ENCODE data around the gene ZNF549. TPM values are rescaled to one million over a fixed set of nuclear protein-coding genes. Genes with fewer than 3 reads are reported as not detected.
A peak's percentile ranks its signal among the peaks of the same experiment; 100 is the strongest.
"Not testable (repeated sequence)": the region's sequence is repeated elsewhere in the genome, so short reads cannot be mapped to it uniquely, and the experiment has no call there.

Gene ZNF549
- 5.2 TPM for total RNA-seq
- polyA plus RNA-seq, result 1 to 10 TPM; 4.3 to 9.2 (median 7.7) TPM

DNA sequence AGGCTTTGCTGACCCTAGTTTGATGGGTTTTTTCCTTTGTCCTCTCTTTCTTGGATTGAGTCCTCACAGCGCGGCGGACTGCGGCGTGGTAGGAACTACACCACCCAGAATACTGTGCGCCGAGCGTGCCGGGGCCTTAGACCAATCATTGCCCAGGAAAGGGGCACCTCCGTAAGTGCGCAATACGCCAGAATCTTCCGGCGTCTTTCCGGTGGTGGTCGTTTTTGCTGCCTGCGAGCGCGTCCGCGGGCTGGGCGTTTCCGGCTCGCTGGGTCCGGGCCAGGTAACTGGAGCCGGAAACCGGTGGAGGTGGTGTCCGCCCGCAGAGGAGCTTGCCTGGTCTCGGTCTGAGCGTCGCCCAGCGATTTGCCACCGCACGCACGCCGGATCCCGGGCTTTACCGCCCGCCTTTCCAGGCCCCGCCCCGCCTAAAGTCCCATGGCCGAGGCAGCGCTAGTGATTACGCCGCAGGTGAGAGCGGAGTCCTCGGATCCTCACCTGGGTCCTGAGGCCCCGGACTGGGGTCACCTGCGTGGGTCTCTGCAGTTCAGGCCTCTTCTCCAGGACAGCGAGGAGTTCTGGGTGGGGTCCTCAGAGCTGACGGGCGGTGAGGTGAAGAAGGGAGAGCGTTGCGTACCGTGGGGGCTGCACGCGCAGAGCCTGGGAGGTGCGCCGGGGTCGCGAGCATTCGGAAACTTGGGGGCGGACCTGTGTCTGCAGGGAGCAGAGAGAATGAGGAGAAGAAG lies at the start of gene ZNF549:
ZNF549 (plus strand) TSS at position 221 of the 746 bp plus-strand sequence; CDS start at position 439, 218 bp downstream.
- H3K4me3 Mint-ChIP-seq, result peak within 1 kb of the TSS; percentile 90 to 97 (median 96)
- Histone ChIP-seq H3K27ac (ENCODE audit: insufficient read depth, low read length, poor library complexity, severe bottlenecking) (peak within 1 kb of the TSS; percentile 82), H3K36me3 (ENCODE audit: control insufficient read depth, insufficient read depth, low read length) (peaks cover 25% of the 10 kb centered on the region), H3K4me3 (ENCODE audit: low read depth, low read length) (peak within 1 kb of the TSS; percentile 84), H3K4me1 (ENCODE audit: control insufficient read depth, insufficient read depth, low read length, poor library complexity, severe bottlenecking) (peaks cover 21% of the 10 kb centered on the region), H3K9me3 (ENCODE audit: control insufficient read depth in 2 of 2, low read length in 2 of 2) (peaks cover 32 to 38% of the 10 kb centered on the region in 2 experiments), H3K27me3 (ENCODE audit: control insufficient read depth, insufficient read depth, low read length) (no peaks in the 10 kb centered on the region)
- DNase-seq (peak; percentile 79 to 96 (median 89)), ATAC-seq (ENCODE audit: low read depth in 2 of 2) (peak; percentile 100)
- H3K36me3 Mint-ChIP-seq, result peaks cover 45% of the 10 kb centered on the region
- H3K4me1 Mint-ChIP-seq, result peaks cover 5 to 32% (median 17%) of the 10 kb centered on the region in 4 donors
- peak within 1 kb of the TSS; percentile 20 to 98 (median 98) for H3K27ac Mint-ChIP-seq
- H3K27me3 Mint-ChIP-seq, result no peaks in the 10 kb centered on the region
- peaks cover 8 to 43% (median 31%) of the 10 kb centered on the region in 7 donors for H3K9me3 Mint-ChIP-seq

DNA sequence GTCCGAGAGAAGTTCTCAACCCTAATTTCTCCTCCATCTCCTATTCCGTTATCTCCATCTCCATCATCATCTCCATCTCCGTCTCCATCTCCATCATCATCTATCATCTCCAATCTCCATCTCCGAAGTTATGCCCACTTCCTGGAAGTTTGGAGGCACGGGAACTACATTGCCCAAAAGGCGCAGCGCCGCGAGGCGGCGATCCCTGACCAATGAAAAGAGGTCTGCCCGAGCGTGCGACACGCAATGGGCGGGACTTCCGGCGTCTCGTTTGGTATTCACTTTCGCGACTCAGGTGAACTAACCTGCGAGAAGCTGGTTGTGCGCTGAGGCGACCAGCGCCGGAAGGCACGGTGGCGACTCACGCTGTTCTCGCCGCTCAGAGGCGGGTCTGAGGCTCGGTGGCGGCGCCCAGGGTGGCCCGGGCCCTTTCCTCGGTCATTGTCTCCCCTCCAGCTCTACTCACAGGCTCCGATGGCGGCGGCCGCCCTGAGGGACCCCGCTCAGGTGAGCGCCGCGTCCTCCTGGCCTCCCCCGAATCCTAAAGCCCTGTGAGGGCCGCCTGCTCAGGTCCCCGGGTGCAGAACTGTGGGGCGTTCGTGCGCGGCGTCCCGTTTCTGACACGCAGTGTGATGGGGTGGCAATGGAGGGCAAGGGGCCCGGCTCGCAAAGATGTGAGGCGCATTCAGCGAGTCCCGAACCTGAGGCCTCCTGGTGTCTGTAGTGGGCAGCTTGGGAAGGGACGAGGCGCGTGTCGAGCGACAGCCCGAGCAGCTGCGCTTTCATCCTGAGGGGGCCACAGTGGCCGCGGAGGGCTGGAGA lies 39.5 kb upstream of the ZNF549 start, which contains the start of gene ZNF419:
ZNF419 (plus strand) TSS at position 274 of the 822 bp plus-strand sequence; CDS start at position 475, 201 bp downstream.
- peaks cover 8 to 19% of the 10 kb centered on the region in 2 experiments for H3K9me3 ChIP-seq (ENCODE audit: control insufficient read depth in 2 of 2, low read length in 2 of 2)
- Mint-ChIP-seq H3K36me3 (peaks cover 39% of the 10 kb centered on the region), H3K4me1 (peaks cover 5 to 21% (median 13%) of the 10 kb centered on the region in 4 donors), H3K9me3 (peaks cover 8 to 38% (median 19%) of the 10 kb centered on the region in 7 donors), H3K27ac (peak within 1 kb of the TSS; percentile 62 to 97 (median 84)), H3K4me3 (peak within 1 kb of the TSS; percentile 80 to 92 (median 84))
- peaks cover 21% of the 10 kb centered on the region for H3K36me3 ChIP-seq (ENCODE audit: control insufficient read depth, insufficient read depth, low read length)
- peak within 1 kb of the TSS; percentile 65 for H3K27ac ChIP-seq (ENCODE audit: insufficient read depth, low read length, poor library complexity, severe bottlenecking)
- not testable (repeated sequence) for H3K4me1 ChIP-seq (ENCODE audit: control insufficient read depth, insufficient read depth, low read length, poor library complexity, severe bottlenecking); H3K27me3 ChIP-seq (ENCODE audit: control insufficient read depth, insufficient read depth, low read length); H3K27me3 Mint-ChIP-seq
- ATAC-seq (ENCODE audit: low read depth in 2 of 2) (peak; percentile 96 to 97), DNase-seq (peak; percentile 92 to 94 (median 92))
- H3K4me3 ChIP-seq (ENCODE audit: low read depth, low read length), result peak within 1 kb of the TSS; percentile 76

DNA sequence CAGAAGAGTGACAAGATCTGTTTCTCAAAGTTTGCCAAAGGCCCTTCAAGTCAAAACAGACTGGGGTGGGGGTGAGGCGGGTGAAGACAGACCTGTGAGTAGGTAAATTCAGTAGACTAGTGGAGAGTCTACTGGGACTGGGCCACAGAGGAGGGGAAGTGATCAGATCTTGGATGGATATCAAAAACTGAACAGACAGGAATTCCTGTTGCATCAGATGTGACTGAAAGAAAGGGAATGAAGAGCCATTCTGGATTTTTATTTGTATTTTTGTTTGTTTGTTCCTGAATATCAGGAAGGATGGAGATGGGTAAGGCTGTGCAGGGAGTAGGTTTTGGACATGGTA lies 38.9 kb upstream of the ZNF549 start:
- peaks cover 13 to 25% of the 10 kb centered on the region in 2 experiments for H3K9me3 ChIP-seq (ENCODE audit: control insufficient read depth in 2 of 2, low read length in 2 of 2)

DNA sequence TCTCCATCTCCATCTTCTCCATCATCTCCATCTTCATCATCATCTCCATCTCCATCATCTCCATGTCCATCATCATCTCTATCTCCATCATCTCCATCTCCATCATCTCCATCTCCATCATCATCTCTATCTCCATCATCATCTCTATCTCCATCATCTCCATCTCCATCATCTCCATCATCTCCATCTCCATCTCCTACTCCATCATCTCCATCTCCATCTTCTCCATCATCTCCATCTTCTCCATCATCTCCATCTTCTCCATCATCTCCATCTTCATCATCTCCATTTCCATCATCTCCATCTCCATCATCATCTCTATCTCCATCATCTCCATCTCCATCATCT lies 27.9 kb upstream of the ZNF549 start:
- not testable (repeated sequence) for H3K27me3 Mint-ChIP-seq; ATAC-seq (ENCODE audit: low read depth in 2 of 2); H3K4me1 ChIP-seq (ENCODE audit: control insufficient read depth, insufficient read depth, low read length, poor library complexity, severe bottlenecking); H3K27me3 ChIP-seq (ENCODE audit: control insufficient read depth, insufficient read depth, low read length)
- DNase-seq, result peak in 1 of 3 donors; percentile 16
- Histone ChIP-seq H3K9me3 (ENCODE audit: control insufficient read depth in 2 of 2, low read length in 2 of 2) (peaks cover 52 to 81% of the 10 kb centered on the region in 2 experiments), H3K36me3 (ENCODE audit: control insufficient read depth, insufficient read depth, low read length) (peaks cover 23% of the 10 kb centered on the region), H3K4me3 (ENCODE audit: low read depth, low read length) (peak overlapping the region; percentile 13), H3K27ac (ENCODE audit: insufficient read depth, low read length, poor library complexity, severe bottlenecking) (peak overlapping the region; percentile 78)
- Mint-ChIP-seq H3K4me1 (peaks cover 5 to 29% (median 15%) of the 10 kb centered on the region in 4 donors), H3K9me3 (peaks cover 2 to 68% (median 41%) of the 10 kb centered on the region in 7 donors), H3K4me3 (peak overlapping the region; percentile 60 to 89 (median 74)), H3K27ac (peak overlapping the region; percentile 64 to 83 (median 81)), H3K36me3 (peaks cover 45% of the 10 kb centered on the region)

More for the DNA sequence above, 38.9 kb upstream of the ZNF549 start:
- Mint-ChIP-seq H3K4me1 (peaks cover 5 to 21% (median 13%) of the 10 kb centered on the region in 4 donors), H3K36me3 (peaks cover 45% of the 10 kb centered on the region), H3K4me3 (peak overlapping the region; percentile 80 to 92 (median 84)), H3K27ac (peak overlapping the region in 2 of 3 donors; percentile 62 to 80), H3K9me3 (peaks cover 8 to 42% (median 19%) of the 10 kb centered on the region in 7 donors)
- not testable (repeated sequence) for DNase-seq; H3K4me1 ChIP-seq (ENCODE audit: control insufficient read depth, insufficient read depth, low read length, poor library complexity, severe bottlenecking); H3K27me3 ChIP-seq (ENCODE audit: control insufficient read depth, insufficient read depth, low read length); H3K4me3 ChIP-seq (ENCODE audit: low read depth, low read length); H3K27ac ChIP-seq (ENCODE audit: insufficient read depth, low read length, poor library complexity, severe bottlenecking); H3K27me3 Mint-ChIP-seq; ATAC-seq (ENCODE audit: low read depth in 2 of 2)
- peaks cover 27% of the 10 kb centered on the region for H3K36me3 ChIP-seq (ENCODE audit: control insufficient read depth, insufficient read depth, low read length)

DNA sequence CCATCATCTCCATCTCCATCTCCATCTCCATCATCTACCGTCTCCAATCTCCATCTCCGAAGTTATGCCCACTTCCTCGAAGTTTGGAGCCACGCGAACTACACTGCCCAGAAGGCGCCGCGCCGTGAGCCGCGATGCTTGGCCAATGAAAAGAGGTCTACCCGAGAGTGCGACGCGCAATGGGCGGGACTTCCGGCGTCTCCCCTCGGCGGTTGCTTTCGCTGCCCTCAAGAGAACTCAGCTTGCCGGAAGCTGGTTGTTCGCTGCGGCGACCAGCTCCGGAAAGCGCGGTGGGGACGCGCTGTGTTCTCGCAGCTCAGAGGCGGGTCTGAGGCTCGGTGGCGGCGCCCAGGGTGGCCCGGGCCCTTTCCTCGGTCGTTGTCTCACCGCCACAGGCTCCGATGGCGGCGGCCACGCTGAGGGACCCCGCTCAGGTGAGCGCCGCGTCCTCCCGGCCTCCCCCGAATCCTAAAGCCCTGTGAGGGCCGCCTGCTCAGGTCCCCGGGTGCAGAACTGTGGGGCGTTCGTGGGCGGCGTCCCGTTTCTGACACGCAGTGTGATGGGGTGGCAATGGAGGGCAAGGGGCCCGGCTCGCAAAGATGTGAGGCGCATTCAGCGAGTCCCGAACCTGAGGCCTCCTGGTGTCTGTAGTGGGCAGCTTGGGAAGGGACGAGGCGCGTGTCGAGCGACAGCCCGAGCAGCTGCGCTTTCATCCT lies 27.3 kb upstream of the ZNF549 start, which contains the start of gene ZNF773:
ZNF773 (plus strand) TSS at position 259 of the 716 bp plus-strand sequence; CDS start at position 402, 143 bp downstream.
- DNase-seq, result peak; percentile 87 to 99 (median 94)
- H3K36me3 ChIP-seq (ENCODE audit: control insufficient read depth, insufficient read depth, low read length), result peaks cover 24% of the 10 kb centered on the region
- Mint-ChIP-seq H3K36me3 (peaks cover 43% of the 10 kb centered on the region), H3K9me3 (peaks cover 2 to 63% (median 44%) of the 10 kb centered on the region in 7 donors), H3K27ac (peak within 1 kb of the TSS; percentile 81 to 90 (median 83)), H3K4me3 (peak within 1 kb of the TSS; percentile 73 to 89 (median 88)), H3K4me1 (peaks cover 5 to 29% (median 14%) of the 10 kb centered on the region in 4 donors)
- H3K27me3 ChIP-seq (ENCODE audit: control insufficient read depth, insufficient read depth, low read length); H3K4me1 ChIP-seq (ENCODE audit: control insufficient read depth, insufficient read depth, low read length, poor library complexity, severe bottlenecking); H3K27me3 Mint-ChIP-seq: not testable (repeated sequence)
- ATAC-seq (ENCODE audit: low read depth in 2 of 2), result peak; percentile 96 to 97
- H3K27ac ChIP-seq (ENCODE audit: insufficient read depth, low read length, poor library complexity, severe bottlenecking), result peak within 1 kb of the TSS; percentile 78
- peak within 1 kb of the TSS; percentile 75 for H3K4me3 ChIP-seq (ENCODE audit: low read depth, low read length)
- peaks cover 48 to 79% of the 10 kb centered on the region in 2 experiments for H3K9me3 ChIP-seq (ENCODE audit: control insufficient read depth in 2 of 2, low read length in 2 of 2)

DNA sequence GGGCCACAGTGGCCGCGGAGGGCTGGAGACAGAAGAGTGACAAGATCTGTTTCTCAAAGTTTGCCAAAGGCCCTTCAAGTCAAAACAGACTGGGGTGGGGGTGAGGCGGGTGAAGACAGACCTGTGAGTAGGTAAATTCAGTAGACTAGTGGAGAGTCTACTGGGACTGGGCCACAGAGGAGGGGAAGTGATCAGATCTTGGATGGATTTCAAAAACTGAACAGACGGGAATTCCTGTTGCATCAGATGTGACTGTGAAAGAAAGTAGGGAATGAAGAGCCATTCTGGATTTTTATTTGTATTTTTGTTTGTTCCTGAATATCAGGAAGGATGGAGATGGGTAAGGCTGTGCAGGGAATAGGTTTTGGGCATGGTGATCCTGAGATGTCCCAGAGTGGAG lies 26.8 kb upstream of the ZNF549 start:
- H3K27ac Mint-ChIP-seq, result peak overlapping the region; percentile 63 to 90 (median 83)
- not testable (repeated sequence) for H3K27me3 Mint-ChIP-seq; H3K4me1 ChIP-seq (ENCODE audit: control insufficient read depth, insufficient read depth, low read length, poor library complexity, severe bottlenecking); H3K27ac ChIP-seq (ENCODE audit: insufficient read depth, low read length, poor library complexity, severe bottlenecking); ATAC-seq (ENCODE audit: low read depth in 2 of 2); DNase-seq; H3K27me3 ChIP-seq (ENCODE audit: control insufficient read depth, insufficient read depth, low read length)
- H3K4me3 Mint-ChIP-seq, result peak overlapping the region; percentile 73 to 89 (median 88)
- Histone ChIP-seq H3K36me3 (ENCODE audit: control insufficient read depth, insufficient read depth, low read length) (peaks cover 29% of the 10 kb centered on the region), H3K4me3 (ENCODE audit: low read depth, low read length) (peak overlapping the region; percentile 75), H3K9me3 (ENCODE audit: control insufficient read depth in 2 of 2, low read length in 2 of 2) (peaks cover 49 to 78% of the 10 kb centered on the region in 2 experiments)
- peaks cover 5 to 30% (median 14%) of the 10 kb centered on the region in 4 donors for H3K4me1 Mint-ChIP-seq
- H3K36me3 Mint-ChIP-seq, result peaks cover 45% of the 10 kb centered on the region
- peaks cover 2 to 63% (median 43%) of the 10 kb centered on the region in 7 donors for H3K9me3 Mint-ChIP-seq

DNA sequence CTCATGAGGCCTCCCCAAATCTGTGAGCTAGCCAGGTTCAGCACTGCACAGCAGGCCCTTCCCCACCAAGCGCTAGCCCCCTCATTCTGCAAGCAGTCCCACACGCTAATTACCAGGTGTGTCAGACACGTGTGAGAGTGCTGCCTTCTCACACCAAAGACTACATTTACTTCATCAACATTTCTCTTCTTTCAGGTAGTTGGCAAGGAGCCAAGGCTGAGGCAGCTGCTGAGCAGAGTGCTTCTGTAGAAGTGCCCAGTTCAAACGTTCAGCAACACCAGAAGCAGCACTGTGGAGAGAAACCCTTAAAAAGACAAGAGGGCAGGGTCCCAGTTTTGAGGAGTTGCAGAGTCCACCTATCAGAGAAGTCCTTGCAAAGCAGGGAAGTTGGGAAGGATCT lies 21.0 kb upstream of the ZNF549 start:
- no peaks in the 10 kb centered on the region for H3K27me3 ChIP-seq (ENCODE audit: control insufficient read depth, insufficient read depth, low read length)
- H3K4me3 ChIP-seq (ENCODE audit: low read depth, low read length), result no peak overlapping the region
- H3K9me3 Mint-ChIP-seq, result peaks cover 2 to 78% (median 49%) of the 10 kb centered on the region in 7 donors
- H3K36me3 ChIP-seq (ENCODE audit: control insufficient read depth, insufficient read depth, low read length), result peaks cover 52% of the 10 kb centered on the region
- no peak overlapping the region for H3K27ac Mint-ChIP-seq
- peaks cover 0 to 17% (median 3%) of the 10 kb centered on the region in 4 donors for H3K4me1 Mint-ChIP-seq
- H3K4me1 ChIP-seq (ENCODE audit: control insufficient read depth, insufficient read depth, low read length, poor library complexity, severe bottlenecking), result no peaks in the 10 kb centered on the region
- no peak overlapping the region for H3K27ac ChIP-seq (ENCODE audit: insufficient read depth, low read length, poor library complexity, severe bottlenecking)
- H3K4me3 Mint-ChIP-seq, result no peak overlapping the region
- H3K27me3 Mint-ChIP-seq, result peaks cover 4% of the 10 kb centered on the region
- peaks cover 69 to 91% of the 10 kb centered on the region in 2 experiments for H3K9me3 ChIP-seq (ENCODE audit: control insufficient read depth in 2 of 2, low read length in 2 of 2)
- DNase-seq (no peak), ATAC-seq (ENCODE audit: low read depth in 2 of 2) (no peak)
- peaks cover 77% of the 10 kb centered on the region for H3K36me3 Mint-ChIP-seq
